Endothelial cell of umbilical vein (primary cell): ENCODE data around the gene NCKAP5.

ENCODE experiments used
- POLR2A ChIP-seq: IDR thresholded peaks from 2 replicates; pipeline ENCODE4 v1.6.1; 2012; ENCODE audit warnings: low read depth, mild to moderate bottlenecking, control low read depth, low read length
- POLR2AphosphoS5 ChIP-seq: IDR thresholded peaks from 2 replicates; pipeline ENCODE4 v1.6.1; 2012; ENCODE audit warnings: low read depth, mild to moderate bottlenecking, control low read depth, low read length, moderate library complexity; ENCODE audit not compliant: insufficient read depth
- TF ChIP-seq, protein P1 (sequence below), 2 donors: IDR thresholded peaks; 1 replicate in 1 of 2; 2 replicates in 1 of 2; pipeline ENCODE4 v1.5.1; 2011; ENCODE audit warnings: low read length in 2 of 2, mild to moderate bottlenecking in 2 of 2, moderate library complexity in 2 of 2, control low read depth in 1 of 2, inconsistent platforms in 1 of 2, low read depth in 1 of 2; ENCODE audit not compliant: insufficient read depth in 1 of 2; ENCODE audit errors: extremely low read depth in 1 of 2
- TF ChIP-seq, protein P2 (sequence below): IDR thresholded peaks from 2 replicates; pipeline ENCODE4 v1.6.1; 2011; ENCODE audit not compliant: insufficient read depth, insufficient read length

DNA sequence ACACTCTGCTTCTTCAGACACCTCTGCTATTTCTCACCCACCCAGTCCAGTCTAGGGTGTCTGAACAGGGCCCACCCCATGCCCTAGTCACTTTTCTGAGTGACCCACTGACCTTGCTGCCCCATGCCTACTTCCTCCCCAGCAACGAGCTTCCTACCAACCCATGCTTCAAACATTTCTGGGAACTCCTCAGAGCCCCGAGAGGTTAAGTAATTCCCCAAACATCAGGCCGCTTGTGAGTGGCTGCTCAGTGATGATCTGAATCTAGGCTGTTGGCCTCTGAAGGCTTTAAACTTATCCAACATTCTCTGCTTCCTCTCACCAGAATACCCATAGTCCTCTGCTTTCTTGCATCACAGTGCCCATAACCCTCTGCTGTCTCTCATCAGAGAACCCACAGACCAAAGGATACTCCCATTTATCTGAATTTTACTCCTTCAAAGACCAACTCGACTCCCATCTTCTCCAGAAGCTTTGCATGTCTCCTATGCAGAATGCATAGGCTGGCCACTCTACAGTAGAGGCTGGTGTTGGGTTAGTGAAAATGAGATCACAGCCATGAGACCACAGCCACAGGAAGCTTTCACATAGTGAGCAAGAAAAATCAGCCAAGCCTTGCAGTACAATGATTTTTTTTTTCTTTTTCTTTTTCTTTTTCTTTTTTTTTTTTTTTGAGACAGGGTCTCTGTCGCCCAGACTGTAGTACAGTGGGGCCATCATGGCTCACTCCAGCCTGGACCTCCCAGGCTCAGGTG lies 588.7 kb downstream of the NCKAP5 start:
- TF ChIP-seq, protein P1, sequence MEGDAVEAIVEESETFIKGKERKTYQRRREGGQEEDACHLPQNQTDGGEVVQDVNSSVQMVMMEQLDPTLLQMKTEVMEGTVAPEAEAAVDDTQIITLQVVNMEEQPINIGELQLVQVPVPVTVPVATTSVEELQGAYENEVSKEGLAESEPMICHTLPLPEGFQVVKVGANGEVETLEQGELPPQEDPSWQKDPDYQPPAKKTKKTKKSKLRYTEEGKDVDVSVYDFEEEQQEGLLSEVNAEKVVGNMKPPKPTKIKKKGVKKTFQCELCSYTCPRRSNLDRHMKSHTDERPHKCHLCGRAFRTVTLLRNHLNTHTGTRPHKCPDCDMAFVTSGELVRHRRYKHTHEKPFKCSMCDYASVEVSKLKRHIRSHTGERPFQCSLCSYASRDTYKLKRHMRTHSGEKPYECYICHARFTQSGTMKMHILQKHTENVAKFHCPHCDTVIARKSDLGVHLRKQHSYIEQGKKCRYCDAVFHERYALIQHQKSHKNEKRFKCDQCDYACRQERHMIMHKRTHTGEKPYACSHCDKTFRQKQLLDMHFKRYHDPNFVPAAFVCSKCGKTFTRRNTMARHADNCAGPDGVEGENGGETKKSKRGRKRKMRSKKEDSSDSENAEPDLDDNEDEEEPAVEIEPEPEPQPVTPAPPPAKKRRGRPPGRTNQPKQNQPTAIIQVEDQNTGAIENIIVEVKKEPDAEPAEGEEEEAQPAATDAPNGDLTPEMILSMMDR (IDR thresholded peaks at IDR 0.05; ENCODE audit: extremely low read depth in 1 of 2, insufficient read depth in 1 of 2, low read depth in 1 of 2, low read length in 2 of 2): no peak
- TF ChIP-seq POLR2A (no peak), POLR2AphosphoS5 (no peak)
- TF ChIP-seq, protein P2, sequence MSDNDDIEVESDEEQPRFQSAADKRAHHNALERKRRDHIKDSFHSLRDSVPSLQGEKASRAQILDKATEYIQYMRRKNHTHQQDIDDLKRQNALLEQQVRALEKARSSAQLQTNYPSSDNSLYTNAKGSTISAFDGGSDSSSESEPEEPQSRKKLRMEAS: no peak
